Stomach (tissue), 4 donors: Measurements from ENCODE around the gene CHST12.

Experiments used
- EP300 ChIP-seq: sonication (generic); formaldehyde crosslinking; IDR thresholded peaks from one replicate; pipeline ENCODE4 v1.6.1; 2017; ENCODE audit warnings: antibody characterized with exemption
- POLR2A ChIP-seq, 4 donors: fragments of 450-650 bp; IDR thresholded peaks; one replicate each; pipeline ENCODE4 v1.6.1; 2016; ENCODE audit warnings: antibody characterized with exemption in 4 of 4, control low read depth in 2 of 4, mild to moderate bottlenecking in 1 of 4, moderate library complexity in 1 of 4
- POLR2AphosphoS5 ChIP-seq, 3 donors: sonication (generic); formaldehyde crosslinking; IDR thresholded peaks; one replicate each; pipeline ENCODE4 v1.6.1; 2016; ENCODE audit warnings: antibody characterized with exemption in 3 of 3
- TF ChIP-seq, protein P1 (sequence below), 7 experiments: fragments of 450-650 bp in 4 of 7; fragments of 200-600 bp in 3 of 7; sonication (generic) in 3 of 7; IDR thresholded peaks; one replicate each; pipeline ENCODE4 v1.5.1; 2016 to 2019; ENCODE audit warnings: antibody characterized with exemption in 7 of 7, control low read depth in 2 of 7, mild to moderate bottlenecking in 1 of 7

DNA sequence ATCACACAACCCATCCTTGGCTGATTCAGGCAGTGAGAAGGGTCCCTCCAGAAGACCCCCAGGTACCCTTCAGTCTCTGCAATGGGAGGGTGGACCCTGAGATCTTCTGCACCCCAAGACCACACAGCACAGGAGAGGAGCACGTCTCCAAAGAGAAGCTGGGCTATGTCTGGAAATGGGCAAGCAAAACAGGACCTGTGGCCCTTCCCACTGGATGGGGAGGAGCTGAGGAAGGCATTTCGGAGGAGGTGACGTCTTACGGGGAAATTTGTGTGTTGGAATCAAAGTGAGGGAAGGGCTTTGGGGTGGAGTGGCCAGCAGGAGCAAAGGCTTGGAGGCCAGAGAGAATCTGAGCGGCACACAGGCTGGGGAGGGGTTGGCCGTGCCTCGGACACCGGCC, 56.3 kb downstream of the CHST12 start:
- TF ChIP-seq POLR2A (IDR thresholded peaks at IDR 0.05), result no peak
- TF ChIP-seq, protein P1, sequence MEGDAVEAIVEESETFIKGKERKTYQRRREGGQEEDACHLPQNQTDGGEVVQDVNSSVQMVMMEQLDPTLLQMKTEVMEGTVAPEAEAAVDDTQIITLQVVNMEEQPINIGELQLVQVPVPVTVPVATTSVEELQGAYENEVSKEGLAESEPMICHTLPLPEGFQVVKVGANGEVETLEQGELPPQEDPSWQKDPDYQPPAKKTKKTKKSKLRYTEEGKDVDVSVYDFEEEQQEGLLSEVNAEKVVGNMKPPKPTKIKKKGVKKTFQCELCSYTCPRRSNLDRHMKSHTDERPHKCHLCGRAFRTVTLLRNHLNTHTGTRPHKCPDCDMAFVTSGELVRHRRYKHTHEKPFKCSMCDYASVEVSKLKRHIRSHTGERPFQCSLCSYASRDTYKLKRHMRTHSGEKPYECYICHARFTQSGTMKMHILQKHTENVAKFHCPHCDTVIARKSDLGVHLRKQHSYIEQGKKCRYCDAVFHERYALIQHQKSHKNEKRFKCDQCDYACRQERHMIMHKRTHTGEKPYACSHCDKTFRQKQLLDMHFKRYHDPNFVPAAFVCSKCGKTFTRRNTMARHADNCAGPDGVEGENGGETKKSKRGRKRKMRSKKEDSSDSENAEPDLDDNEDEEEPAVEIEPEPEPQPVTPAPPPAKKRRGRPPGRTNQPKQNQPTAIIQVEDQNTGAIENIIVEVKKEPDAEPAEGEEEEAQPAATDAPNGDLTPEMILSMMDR (IDR thresholded peaks at IDR 0.05), result no peak
- no peak for TF ChIP-seq POLR2AphosphoS5 (IDR thresholded peaks at IDR 0.05)
- TF ChIP-seq EP300, result no peak
